GM12801 (cell line): ENCODE data around the gene ZNF438.

ENCODE experiments used
- CTCF ChIP-seq: IDR thresholded peaks from one replicate; pipeline ENCODE4 v1.5.1; 2011; ENCODE audit warnings: control low read depth; ENCODE audit not compliant: insufficient read length; ENCODE audit errors: extremely low read depth

The ZNF438 gene

GRCh38 chr10:31063841-31064240, 32.2 kb upstream of the ZNF438 start:
- no peak for TF ChIP-seq CTCF

GRCh38 chr10:31062856-31063255, 31.2 kb upstream of the ZNF438 start:
- no peak for TF ChIP-seq CTCF

- no peak for TF ChIP-seq CTCF
Measured at GRCh38 chr10:31061941-31062340, 30.3 kb upstream of the ZNF438 start.

- no peak for TF ChIP-seq CTCF
Measured at GRCh38 chr10:31058795-31059703, 27.4 kb upstream of the ZNF438 start.

GRCh38 chr10:31055573-31056251, 24.0 kb upstream of the ZNF438 start:
- no peak for TF ChIP-seq CTCF

- TF ChIP-seq CTCF, result no peak
Measured at GRCh38 chr10:31051703-31052102, 20.0 kb upstream of the ZNF438 start.

GRCh38 chr10:31042670-31043069, 11.0 kb upstream of the ZNF438 start:
- TF ChIP-seq CTCF, result no peak
